ENCODE data around the gene DOCK2.
A peak's percentile ranks its signal among the peaks of the same experiment; 100 is the strongest.

The DOCK2 gene

DNA sequence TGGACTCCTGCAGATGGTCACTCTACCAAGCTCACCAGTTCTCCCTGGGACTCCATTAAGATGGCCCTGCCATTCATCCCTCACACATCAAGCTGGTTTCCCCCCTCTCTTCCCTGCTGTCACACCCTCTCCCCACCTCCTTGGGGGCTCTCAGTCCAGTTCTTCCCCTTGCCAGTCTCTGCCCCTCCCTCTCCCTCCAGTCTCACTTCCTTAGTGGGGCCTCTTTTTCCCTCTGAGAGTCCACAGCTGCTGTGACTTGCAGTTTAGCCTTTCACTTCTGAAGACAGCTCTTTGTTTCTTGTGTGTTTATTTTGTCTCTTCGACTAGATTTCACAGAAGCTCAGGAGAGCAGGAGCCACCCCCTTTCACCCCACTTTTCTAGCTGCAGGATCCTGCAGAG, 10.5 kb downstream of the DOCK2 start:
- no peak overlapping the region for H3K4me3 ChIP-seq (IDR thresholded peaks at IDR 0.05; ENCODE audit: insufficient read depth, low read depth, low read length)
- no peaks in the 10 kb centered on the region for H3K79me2 ChIP-seq (ENCODE audit: insufficient read depth, low read depth)
- TF ChIP-seq, protein P1, sequence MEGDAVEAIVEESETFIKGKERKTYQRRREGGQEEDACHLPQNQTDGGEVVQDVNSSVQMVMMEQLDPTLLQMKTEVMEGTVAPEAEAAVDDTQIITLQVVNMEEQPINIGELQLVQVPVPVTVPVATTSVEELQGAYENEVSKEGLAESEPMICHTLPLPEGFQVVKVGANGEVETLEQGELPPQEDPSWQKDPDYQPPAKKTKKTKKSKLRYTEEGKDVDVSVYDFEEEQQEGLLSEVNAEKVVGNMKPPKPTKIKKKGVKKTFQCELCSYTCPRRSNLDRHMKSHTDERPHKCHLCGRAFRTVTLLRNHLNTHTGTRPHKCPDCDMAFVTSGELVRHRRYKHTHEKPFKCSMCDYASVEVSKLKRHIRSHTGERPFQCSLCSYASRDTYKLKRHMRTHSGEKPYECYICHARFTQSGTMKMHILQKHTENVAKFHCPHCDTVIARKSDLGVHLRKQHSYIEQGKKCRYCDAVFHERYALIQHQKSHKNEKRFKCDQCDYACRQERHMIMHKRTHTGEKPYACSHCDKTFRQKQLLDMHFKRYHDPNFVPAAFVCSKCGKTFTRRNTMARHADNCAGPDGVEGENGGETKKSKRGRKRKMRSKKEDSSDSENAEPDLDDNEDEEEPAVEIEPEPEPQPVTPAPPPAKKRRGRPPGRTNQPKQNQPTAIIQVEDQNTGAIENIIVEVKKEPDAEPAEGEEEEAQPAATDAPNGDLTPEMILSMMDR (conservative IDR thresholded peaks at IDR 0.05; ENCODE audit: low read depth, low read length), result no peak

DNA sequence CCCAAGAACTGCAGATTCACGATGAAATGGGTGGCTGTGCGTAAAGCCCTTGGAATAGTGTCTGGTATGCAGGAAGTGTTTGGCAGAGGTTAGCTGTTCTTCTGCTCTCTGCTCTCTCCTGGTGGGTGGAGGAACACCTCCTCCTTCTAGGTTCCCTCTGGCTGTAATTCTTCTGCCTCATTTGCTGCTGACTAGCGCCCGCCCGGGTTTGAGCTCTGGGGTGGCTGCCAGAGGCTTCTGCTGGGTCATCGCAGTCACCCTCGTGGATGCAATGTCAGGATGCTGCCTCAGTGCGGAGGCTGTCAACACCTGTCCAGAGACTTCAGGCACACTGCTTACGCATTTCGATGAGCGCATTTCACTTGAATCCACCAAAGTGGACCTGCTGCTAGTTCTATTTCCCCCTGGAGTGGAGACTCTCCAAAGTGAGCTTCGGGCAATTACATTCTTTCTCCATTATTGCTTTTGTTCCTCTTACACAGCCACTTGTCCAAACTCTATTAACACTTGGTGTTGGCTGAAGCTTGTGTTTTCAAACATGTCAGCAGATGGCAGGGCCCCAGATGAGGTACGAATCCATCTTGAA, 11.7 kb downstream of the DOCK2 start:
- Histone ChIP-seq H3K27ac (no peak overlapping the region), H3K27me3 (ENCODE audit: insufficient read depth, low read depth) (no peaks in the 10 kb centered on the region), H4K20me1 (ENCODE audit: insufficient read depth) (no peaks in the 10 kb centered on the region), H3K9ac (no peak overlapping the region), H3K4me3 (IDR thresholded peaks at IDR 0.05; ENCODE audit: insufficient read depth, low read depth, low read length) (no peak overlapping the region), H3K79me2 (ENCODE audit: insufficient read depth, low read depth) (no peaks in the 10 kb centered on the region), H2AFZ (ENCODE audit: low read depth) (no peak overlapping the region), H3K4me2 (no peak overlapping the region), H3K4me1 (ENCODE audit: low read depth, poor library complexity, severe bottlenecking) (peaks cover 3% of the 10 kb centered on the region), H3K36me3 (ENCODE audit: insufficient read depth) (no peaks in the 10 kb centered on the region)
- TF ChIP-seq, protein P1 (conservative IDR thresholded peaks at IDR 0.05; ENCODE audit: low read depth, low read length), result no peak

More for the DNA sequence above, 10.5 kb downstream of the DOCK2 start:
- Histone ChIP-seq H4K20me1 (ENCODE audit: insufficient read depth) (no peaks in the 10 kb centered on the region), H3K27ac (no peak overlapping the region; the same call in 1 of the 2 replicates), H3K4me1 (ENCODE audit: low read depth, poor library complexity, severe bottlenecking) (peaks cover 3% of the 10 kb centered on the region), H3K9ac (no peak overlapping the region), H3K36me3 (ENCODE audit: insufficient read depth) (no peaks in the 10 kb centered on the region), H3K27me3 (ENCODE audit: insufficient read depth, low read depth) (no peaks in the 10 kb centered on the region), H3K4me2 (peak overlapping the region; percentile 25; the same call in 1 of the 2 replicates), H2AFZ (ENCODE audit: low read depth) (no peak overlapping the region)

DNA sequence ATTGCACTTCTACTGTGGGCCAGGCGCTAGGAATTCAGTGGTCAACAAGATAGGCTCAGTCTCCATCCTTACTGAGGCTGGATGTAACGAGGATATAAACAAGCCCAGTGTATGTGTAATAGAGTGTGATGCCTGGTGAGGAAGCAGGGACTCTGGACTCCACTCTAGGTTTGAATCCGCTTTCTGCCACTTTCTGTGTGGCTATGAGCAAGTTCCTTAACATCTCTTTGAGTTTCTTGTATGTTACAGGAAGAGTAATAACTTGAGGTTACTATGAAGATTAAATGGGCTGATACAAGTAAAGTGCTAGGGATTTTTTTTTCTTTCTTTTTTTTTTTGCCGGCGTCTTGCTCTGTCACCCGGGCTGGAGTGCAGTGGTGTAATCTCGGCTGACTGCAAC, 12.4 kb downstream of the DOCK2 start:
- H3K4me1 ChIP-seq (ENCODE audit: low read depth, poor library complexity, severe bottlenecking), result peaks cover 3% of the 10 kb centered on the region
- H3K9ac ChIP-seq, result no peak overlapping the region
- H4K20me1 ChIP-seq (ENCODE audit: insufficient read depth), result no peaks in the 10 kb centered on the region
- H3K4me3 ChIP-seq (IDR thresholded peaks at IDR 0.05; ENCODE audit: insufficient read depth, low read depth, low read length), result no peak overlapping the region
- H3K27ac ChIP-seq, result no peak overlapping the region
- H3K27me3 ChIP-seq (ENCODE audit: insufficient read depth, low read depth), result no peaks in the 10 kb centered on the region
- no peaks in the 10 kb centered on the region for H3K36me3 ChIP-seq (ENCODE audit: insufficient read depth)
- TF ChIP-seq, protein P1 (conservative IDR thresholded peaks at IDR 0.05; ENCODE audit: low read depth, low read length), result no peak
- H2AFZ ChIP-seq (ENCODE audit: low read depth), result no peak overlapping the region
- H3K4me2 ChIP-seq, result no peak overlapping the region
- no peaks in the 10 kb centered on the region for H3K79me2 ChIP-seq (ENCODE audit: insufficient read depth, low read depth)

DNA sequence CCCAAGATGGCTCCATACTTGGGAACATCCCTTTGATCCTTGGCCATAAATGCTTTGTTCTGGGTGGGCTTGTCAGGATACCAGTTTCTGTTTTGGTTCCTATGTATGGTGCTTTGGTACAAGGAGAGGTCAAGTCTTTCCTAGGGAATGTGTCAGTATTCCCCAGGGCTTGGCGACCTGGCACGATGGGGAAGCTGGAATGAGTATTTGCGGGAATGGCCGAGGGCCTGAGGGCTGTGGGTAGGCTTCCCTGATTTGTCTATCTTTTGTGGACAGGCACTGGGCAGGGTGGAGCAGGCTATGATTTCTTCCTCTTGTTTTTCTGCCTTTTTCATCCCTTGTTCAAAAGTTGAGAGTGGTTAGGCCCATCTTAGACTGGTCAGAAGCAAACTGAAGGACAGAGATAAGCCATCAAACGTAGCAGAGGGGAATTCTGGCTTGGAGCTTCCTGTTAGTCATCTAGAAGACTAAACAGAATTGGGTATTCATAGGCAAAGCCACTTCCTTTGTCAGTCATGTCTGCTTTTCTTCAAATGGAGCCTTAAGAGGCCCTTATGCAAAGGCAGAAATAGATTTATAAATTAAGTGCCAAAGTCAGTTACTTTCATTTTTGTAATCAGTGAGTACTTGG, 13.7 kb downstream of the DOCK2 start:
- Histone ChIP-seq H3K79me2 (ENCODE audit: insufficient read depth, low read depth) (no peaks in the 10 kb centered on the region), H3K9ac (no peak overlapping the region), H3K4me2 (no peak overlapping the region), H2AFZ (ENCODE audit: low read depth) (no peak overlapping the region), H3K36me3 (ENCODE audit: insufficient read depth) (no peaks in the 10 kb centered on the region), H3K27me3 (ENCODE audit: insufficient read depth, low read depth) (no peaks in the 10 kb centered on the region), H3K4me1 (ENCODE audit: low read depth, poor library complexity, severe bottlenecking) (peaks cover 3% of the 10 kb centered on the region), H3K4me3 (IDR thresholded peaks at IDR 0.05; ENCODE audit: insufficient read depth, low read depth, low read length) (no peak overlapping the region), H4K20me1 (ENCODE audit: insufficient read depth) (no peaks in the 10 kb centered on the region), H3K27ac (no peak overlapping the region)
- TF ChIP-seq, protein P1 (conservative IDR thresholded peaks at IDR 0.05; ENCODE audit: low read depth, low read length), result no peak

Measured in KMS-11 (cell line).